ENCODE data around the gene CATSPER3. TPM values are rescaled to one million over a fixed set of nuclear protein-coding genes. Genes with fewer than 3 reads are reported as not detected.
"Not testable (repeated sequence)": the region's sequence is repeated elsewhere in the genome, so short reads cannot be mapped to it uniquely, and the experiment has no call there.

Gene CATSPER3
- total RNA-seq, 1 experiment from 2014 or later: 1.9 TPM

DNA sequence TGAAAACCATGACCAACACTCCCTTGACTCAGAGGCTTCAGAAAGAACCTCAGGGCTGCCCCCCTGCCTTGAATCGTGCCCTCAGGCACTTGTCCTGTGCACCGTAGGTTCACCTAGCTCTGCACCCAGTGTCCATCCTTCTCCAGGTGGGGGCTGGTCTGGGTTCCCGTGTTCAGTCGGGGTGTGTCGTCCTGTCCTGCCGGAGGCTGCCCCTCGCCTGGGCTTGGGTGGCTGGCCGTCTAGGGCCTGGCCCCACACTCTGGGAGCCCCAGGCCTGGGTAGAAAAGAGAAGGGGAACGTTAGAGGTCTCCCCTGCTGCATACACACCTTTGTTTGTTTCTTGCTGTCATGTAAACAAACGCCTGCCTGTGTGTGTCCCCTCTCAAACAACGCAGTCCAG is 29.3 kb downstream of the CATSPER3 start:
- Mint-ChIP-seq H3K36me3 (ENCODE audit: insufficient read depth, unreplicated experiment) (peaks cover 6% of the 10 kb centered on the region), H3K4me1 (ENCODE audit: insufficient read depth, unreplicated experiment) (no peaks in the 10 kb centered on the region), H3K27ac (ENCODE audit: low read depth, unreplicated experiment) (no peak overlapping the region), H3K4me3 (ENCODE audit: unreplicated experiment) (no peak overlapping the region), H3K9me3 (ENCODE audit: unreplicated experiment) (no peaks in the 10 kb centered on the region), H3K27me3 (ENCODE audit: insufficient read depth, unreplicated experiment) (no peaks in the 10 kb centered on the region)
- intact Hi-C loops (cut with micrococcal nuclease): no loop called here
- TF ChIP-seq, protein P1, sequence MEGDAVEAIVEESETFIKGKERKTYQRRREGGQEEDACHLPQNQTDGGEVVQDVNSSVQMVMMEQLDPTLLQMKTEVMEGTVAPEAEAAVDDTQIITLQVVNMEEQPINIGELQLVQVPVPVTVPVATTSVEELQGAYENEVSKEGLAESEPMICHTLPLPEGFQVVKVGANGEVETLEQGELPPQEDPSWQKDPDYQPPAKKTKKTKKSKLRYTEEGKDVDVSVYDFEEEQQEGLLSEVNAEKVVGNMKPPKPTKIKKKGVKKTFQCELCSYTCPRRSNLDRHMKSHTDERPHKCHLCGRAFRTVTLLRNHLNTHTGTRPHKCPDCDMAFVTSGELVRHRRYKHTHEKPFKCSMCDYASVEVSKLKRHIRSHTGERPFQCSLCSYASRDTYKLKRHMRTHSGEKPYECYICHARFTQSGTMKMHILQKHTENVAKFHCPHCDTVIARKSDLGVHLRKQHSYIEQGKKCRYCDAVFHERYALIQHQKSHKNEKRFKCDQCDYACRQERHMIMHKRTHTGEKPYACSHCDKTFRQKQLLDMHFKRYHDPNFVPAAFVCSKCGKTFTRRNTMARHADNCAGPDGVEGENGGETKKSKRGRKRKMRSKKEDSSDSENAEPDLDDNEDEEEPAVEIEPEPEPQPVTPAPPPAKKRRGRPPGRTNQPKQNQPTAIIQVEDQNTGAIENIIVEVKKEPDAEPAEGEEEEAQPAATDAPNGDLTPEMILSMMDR (IDR thresholded peaks at IDR 0.05; ENCODE audit: unreplicated experiment): no peak
- no peak for DNase-seq (ENCODE audit: unreplicated experiment)
- BruUV-seq (replicated peaks): no TSS peak
- ChIA-PET CTCF (interaction anchor here (0.8 kb wide), 1 partner anchor 159 kb away, joined by 3 read pairs; no protein-coding TSS in a partner anchor), POLR2A (no interaction called here)

DNA sequence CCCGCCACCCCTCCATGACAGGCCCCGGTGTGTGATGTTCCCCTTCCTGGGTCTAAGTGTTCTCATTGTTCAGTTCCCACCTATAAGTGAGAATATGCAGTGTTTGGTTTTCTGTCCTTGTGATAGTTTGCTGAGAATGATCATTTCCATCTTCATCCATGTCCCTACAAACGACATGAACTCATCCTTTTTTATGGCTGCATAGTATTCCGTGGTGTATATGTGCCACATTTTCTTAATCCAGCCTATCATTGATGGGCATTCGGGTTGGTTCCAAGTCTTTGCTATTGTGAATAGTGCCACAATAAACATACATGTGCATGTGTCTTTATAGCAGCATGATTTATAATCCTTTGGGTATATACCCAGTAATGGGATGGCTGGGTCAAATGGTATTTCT is 30.4 kb downstream of the CATSPER3 start:
- BruUV-seq (replicated peaks); H3K9me3 Mint-ChIP-seq (ENCODE audit: unreplicated experiment); H3K27me3 Mint-ChIP-seq (ENCODE audit: insufficient read depth, unreplicated experiment); POLR2A ChIA-PET; H3K4me3 Mint-ChIP-seq (ENCODE audit: unreplicated experiment); CTCF ChIA-PET; DNase-seq (ENCODE audit: unreplicated experiment); H3K27ac Mint-ChIP-seq (ENCODE audit: low read depth, unreplicated experiment); intact Hi-C loops (cut with micrococcal nuclease); H3K4me1 Mint-ChIP-seq (ENCODE audit: insufficient read depth, unreplicated experiment); H3K36me3 Mint-ChIP-seq (ENCODE audit: insufficient read depth, unreplicated experiment): not testable (repeated sequence)

DNA sequence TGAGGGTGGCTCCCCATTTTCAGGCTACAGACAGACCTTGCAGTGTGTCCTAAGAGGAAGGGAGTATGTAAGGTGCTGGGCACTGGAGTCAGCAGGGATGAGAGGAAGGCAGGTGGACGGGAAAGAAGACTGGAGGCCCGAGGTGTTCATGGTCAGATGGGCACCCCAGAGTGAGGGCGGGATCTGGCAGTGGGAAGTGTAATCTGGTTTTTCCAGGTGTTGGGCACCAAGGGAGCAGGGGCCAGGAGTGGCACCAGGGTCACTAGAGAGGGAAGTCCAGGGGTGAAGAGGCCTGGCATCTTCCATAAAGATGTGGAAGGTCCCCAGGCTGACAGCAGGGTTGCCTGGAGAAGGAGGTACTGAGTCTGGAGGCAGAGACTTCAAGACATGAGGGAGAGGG is 36.7 kb downstream of the CATSPER3 start:
- Mint-ChIP-seq H3K27ac (ENCODE audit: low read depth, unreplicated experiment) (no peak overlapping the region), H3K27me3 (ENCODE audit: insufficient read depth, unreplicated experiment) (no peaks in the 10 kb centered on the region), H3K36me3 (ENCODE audit: insufficient read depth, unreplicated experiment) (no peaks in the 10 kb centered on the region), H3K4me1 (ENCODE audit: insufficient read depth, unreplicated experiment) (no peaks in the 10 kb centered on the region), H3K9me3 (ENCODE audit: unreplicated experiment) (peaks cover 6% of the 10 kb centered on the region), H3K4me3 (ENCODE audit: unreplicated experiment) (no peak overlapping the region)
- DNase-seq (ENCODE audit: unreplicated experiment): no peak
- no TSS peak for BruUV-seq (replicated peaks)
- intact Hi-C loops (cut with micrococcal nuclease): no loop called here
- ChIA-PET CTCF (no interaction called here), POLR2A (no interaction called here)
- TF ChIP-seq, protein P1 (IDR thresholded peaks at IDR 0.05; ENCODE audit: unreplicated experiment): no peak

DNA sequence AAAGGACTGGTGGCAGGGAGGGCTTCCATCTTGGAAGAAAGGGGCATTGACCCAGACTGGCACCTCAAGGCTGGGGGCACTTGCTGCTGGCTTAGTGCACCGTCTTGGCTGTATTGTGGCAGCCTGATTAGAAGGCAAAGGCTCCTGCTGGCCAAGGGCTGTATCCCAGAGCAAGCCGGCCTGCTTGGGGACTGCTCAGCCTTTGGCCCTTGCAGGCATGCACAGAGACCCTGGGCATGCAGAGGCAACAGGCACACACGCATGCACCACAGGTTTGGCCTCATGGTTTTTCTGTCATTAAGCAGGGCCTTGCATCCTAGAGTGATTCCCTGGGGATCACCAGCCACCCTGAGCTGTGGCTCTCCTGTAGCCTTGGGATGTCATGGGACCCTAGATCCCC is 37.4 kb downstream of the CATSPER3 start:
- Mint-ChIP-seq H3K4me3 (ENCODE audit: unreplicated experiment) (no peak overlapping the region), H3K4me1 (ENCODE audit: insufficient read depth, unreplicated experiment) (no peaks in the 10 kb centered on the region), H3K27me3 (ENCODE audit: insufficient read depth, unreplicated experiment) (no peaks in the 10 kb centered on the region), H3K9me3 (ENCODE audit: unreplicated experiment) (peaks cover 6% of the 10 kb centered on the region), H3K36me3 (ENCODE audit: insufficient read depth, unreplicated experiment) (no peaks in the 10 kb centered on the region), H3K27ac (ENCODE audit: low read depth, unreplicated experiment) (no peak overlapping the region)
- no peak for DNase-seq (ENCODE audit: unreplicated experiment)
- POLR2A ChIA-PET: no interaction called here
- TF ChIP-seq, protein P1 (IDR thresholded peaks at IDR 0.05; ENCODE audit: unreplicated experiment): no peak
- intact Hi-C loops (cut with micrococcal nuclease): no loop called here
- BruUV-seq (replicated peaks): no TSS peak
- CTCF ChIA-PET: interaction anchor here (0.6 kb wide), 1 partner anchor 118 kb away, joined by 3 read pairs; no protein-coding TSS in a partner anchor

DNA sequence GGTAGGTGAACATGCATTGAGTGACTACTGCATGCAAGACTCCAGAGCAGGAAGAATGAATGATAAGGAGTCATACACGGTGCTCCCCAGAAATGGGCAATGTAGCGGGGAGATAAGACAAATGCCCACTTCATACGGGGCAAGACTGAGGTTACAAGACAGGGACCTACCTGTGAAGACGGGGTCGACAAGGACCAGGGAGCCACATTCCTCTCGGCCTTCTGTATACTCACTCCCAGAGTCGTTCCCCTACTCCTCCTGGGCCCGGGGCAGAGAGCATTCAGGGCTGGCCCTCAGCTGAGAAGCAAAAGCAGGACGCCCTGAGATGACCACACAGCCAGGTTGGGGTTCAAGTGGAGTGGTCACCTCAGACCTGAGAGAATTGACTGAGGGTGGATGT is 39.6 kb downstream of the CATSPER3 start:
- H3K36me3 Mint-ChIP-seq (ENCODE audit: insufficient read depth, unreplicated experiment): no peaks in the 10 kb centered on the region
- TF ChIP-seq, protein P1 (IDR thresholded peaks at IDR 0.05; ENCODE audit: unreplicated experiment): no peak
- CTCF ChIA-PET: no interaction called here
- no peaks in the 10 kb centered on the region for H3K27me3 Mint-ChIP-seq (ENCODE audit: insufficient read depth, unreplicated experiment)
- BruUV-seq (replicated peaks): no TSS peak
- no peak overlapping the region for H3K4me3 Mint-ChIP-seq (ENCODE audit: unreplicated experiment)
- intact Hi-C loops (cut with micrococcal nuclease): no loop called here
- POLR2A ChIA-PET: no interaction called here
- DNase-seq (ENCODE audit: unreplicated experiment): no peak
- no peaks in the 10 kb centered on the region for H3K4me1 Mint-ChIP-seq (ENCODE audit: insufficient read depth, unreplicated experiment)
- peaks cover 4% of the 10 kb centered on the region for H3K9me3 Mint-ChIP-seq (ENCODE audit: unreplicated experiment)
- no peak overlapping the region for H3K27ac Mint-ChIP-seq (ENCODE audit: low read depth, unreplicated experiment)
